ENCODE measurements around the gene PPP3CA.

PPP3CA gene

DNA sequence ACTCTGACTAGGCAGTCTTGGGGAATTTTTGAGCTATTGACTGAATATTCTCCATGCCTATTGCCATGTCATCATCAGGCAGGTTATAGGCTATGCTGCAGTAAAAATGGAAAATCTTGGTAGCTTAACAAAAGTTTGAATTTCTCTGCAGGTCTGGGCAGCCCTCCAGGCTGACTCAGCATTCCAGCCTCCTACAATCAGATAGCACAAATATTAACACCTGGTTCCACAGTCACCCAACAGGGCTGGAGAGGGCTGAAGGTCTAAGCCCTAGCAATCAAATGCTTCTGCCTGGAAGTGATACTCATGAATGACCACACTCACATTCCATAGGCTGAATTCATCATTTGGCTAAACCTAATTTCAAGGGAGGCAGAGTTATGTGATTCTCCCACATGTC, 9.6 kb upstream of the PPP3CA start:
- H3K4me3 ChIP-seq (ENCODE audit: low read depth, low read length), result no peak overlapping the region
- DNase-seq (ENCODE audit: low read depth), result no peak
- TF ChIP-seq, protein P1, sequence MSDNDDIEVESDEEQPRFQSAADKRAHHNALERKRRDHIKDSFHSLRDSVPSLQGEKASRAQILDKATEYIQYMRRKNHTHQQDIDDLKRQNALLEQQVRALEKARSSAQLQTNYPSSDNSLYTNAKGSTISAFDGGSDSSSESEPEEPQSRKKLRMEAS (IDR thresholded peaks at IDR 0.05; ENCODE audit: low read depth, low read length), result no peak
- TF ChIP-seq MYC (IDR thresholded peaks at IDR 0.05; ENCODE audit: low read depth, low read length) (no peak), POLR2A (IDR thresholded peaks at IDR 0.05; ENCODE audit: extremely low read depth, insufficient read length) (no peak), CTCF (IDR thresholded peaks at IDR 0.05; ENCODE audit: low read depth, low read length) (no peak)

GRCh38 chr4:101355767-101356702, 8.7 kb upstream of the PPP3CA start:
- H3K4me3 ChIP-seq (ENCODE audit: low read depth, low read length), result no peak overlapping the region
- no peak for TF ChIP-seq CTCF (IDR thresholded peaks at IDR 0.05; ENCODE audit: low read depth, low read length)
- TF ChIP-seq POLR2A (IDR thresholded peaks at IDR 0.05; ENCODE audit: extremely low read depth, insufficient read length), result no peak
- TF ChIP-seq MYC (IDR thresholded peaks at IDR 0.05; ENCODE audit: low read depth, low read length), result no peak
- TF ChIP-seq, protein P1 (IDR thresholded peaks at IDR 0.05; ENCODE audit: low read depth, low read length), result no peak
- peak; percentile 30 for DNase-seq (ENCODE audit: low read depth)

GRCh38 chr4:101355246-101355645, 7.9 kb upstream of the PPP3CA start:
- TF ChIP-seq, protein P1 (IDR thresholded peaks at IDR 0.05; ENCODE audit: low read depth, low read length), result no peak
- no peak for TF ChIP-seq MYC (IDR thresholded peaks at IDR 0.05; ENCODE audit: low read depth, low read length)
- TF ChIP-seq CTCF (IDR thresholded peaks at IDR 0.05; ENCODE audit: low read depth, low read length), result no peak
- TF ChIP-seq POLR2A (IDR thresholded peaks at IDR 0.05; ENCODE audit: extremely low read depth, insufficient read length), result no peak
- no peak for DNase-seq (ENCODE audit: low read depth)
- H3K4me3 ChIP-seq (ENCODE audit: low read depth, low read length), result no peak overlapping the region

- no peak overlapping the region for H3K4me3 ChIP-seq (ENCODE audit: low read depth, low read length)
- TF ChIP-seq MYC (IDR thresholded peaks at IDR 0.05; ENCODE audit: low read depth, low read length) (no peak), POLR2A (IDR thresholded peaks at IDR 0.05; ENCODE audit: extremely low read depth, insufficient read length) (no peak), CTCF (IDR thresholded peaks at IDR 0.05; ENCODE audit: low read depth, low read length) (no peak)
- TF ChIP-seq, protein P1 (IDR thresholded peaks at IDR 0.05; ENCODE audit: low read depth, low read length), result no peak
- DNase-seq (ENCODE audit: low read depth), result no peak
Measured at GRCh38 chr4:101349801-101350064, 2.4 kb upstream of the PPP3CA start.

GRCh38 chr4:101348995-101349800, 1.9 kb upstream of the PPP3CA start:
- TF ChIP-seq POLR2A (IDR thresholded peaks at IDR 0.05; ENCODE audit: extremely low read depth, insufficient read length), result no peak
- TF ChIP-seq, protein P1 (IDR thresholded peaks at IDR 0.05; ENCODE audit: low read depth, low read length), result no peak
- TF ChIP-seq CTCF (IDR thresholded peaks at IDR 0.05; ENCODE audit: low read depth, low read length), result no peak
- no peak for TF ChIP-seq MYC (IDR thresholded peaks at IDR 0.05; ENCODE audit: low read depth, low read length)
- DNase-seq (ENCODE audit: low read depth), result no peak
- H3K4me3 ChIP-seq (ENCODE audit: low read depth, low read length), result peak overlapping the region; percentile 80

All from NB4 (cell line).